Epithelial cell of proximal tubule (primary cell): ENCODE results near the gene HSP90AA1. TPM values are rescaled to one million over a fixed set of nuclear protein-coding genes. Genes with fewer than 3 reads are reported as not detected.

ENCODE experiments used
- DNase-seq: peaks from one replicate; pipeline ENCODE4 v3.0.0-alpha.2; 2011; ENCODE audit warnings: low read depth
- H3K4me3 ChIP-seq: 2 replicates; pipeline ENCODE4 v1.5.1; 2011; ENCODE audit warnings: low read depth, mild to moderate bottlenecking, low read length
- CTCF ChIP-seq: conservative IDR thresholded peaks from 2 replicates; pipeline ENCODE4 v1.5.1; 2012; ENCODE audit warnings: low read depth, mild to moderate bottlenecking, low read length
- total RNA-seq: library from RNA; depleted of rRNA; stranded (reverse); fragments of >200 nt; gene quantifications from 2 replicates; pipeline ENCODE4 v1.2.3, GENCODE V29; 2015

HSP90AA1 gene
- total RNA-seq, 1 donor from 2014 or later: 615 TPM

- peak; percentile 28 for TF ChIP-seq CTCF
- DNase-seq: no peak
- no peak overlapping the region for H3K4me3 ChIP-seq
Measured at GRCh38 chr14:102046337-102047278, 40.2 kb downstream of the HSP90AA1 start.

- DNase-seq: no peak
- H3K4me3 ChIP-seq: no peak overlapping the region
- TF ChIP-seq CTCF: no peak
Measured at GRCh38 chr14:102044566-102044965, 42.3 kb downstream of the HSP90AA1 start.

GRCh38 chr14:102043251-102044025 lies 43.4 kb downstream of the HSP90AA1 start:
- TF ChIP-seq CTCF: no peak
- no peak for DNase-seq
- H3K4me3 ChIP-seq: no peak overlapping the region

- H3K4me3 ChIP-seq: no peak overlapping the region
- DNase-seq: no peak
- TF ChIP-seq CTCF: no peak
Measured at GRCh38 chr14:102042699-102043098, 44.1 kb downstream of the HSP90AA1 start.

- H3K4me3 ChIP-seq: no peak overlapping the region
- no peak for TF ChIP-seq CTCF
- DNase-seq: no peak
Measured at GRCh38 chr14:102040153-102040552, 46.7 kb downstream of the HSP90AA1 start.

GRCh38 chr14:102039157-102039556 lies 47.7 kb downstream of the HSP90AA1 start:
- TF ChIP-seq CTCF: no peak
- no peak overlapping the region for H3K4me3 ChIP-seq
- DNase-seq: no peak
